RPMI7951 (cell line): Measurements from ENCODE around the gene CNOT10. TPM values are rescaled to one million over a fixed set of nuclear protein-coding genes. Genes with fewer than 3 reads are reported as not detected.

ENCODE experiments used
- DNase-seq: peaks from one replicate; pipeline ENCODE4 v3.0.0-alpha.2; 2012; ENCODE audit warnings: low read depth
- total RNA-seq: library from RNA; depleted of rRNA; stranded (reverse); fragments of >200 nt; shearing (Covaris generic); gene quantifications from 2 replicates; pipeline ENCODE4 v1.2.3, GENCODE V29; 2014; rRNA removed

The CNOT10 gene
- total RNA-seq, 1 experiment from 2014 or later, result 38.9 TPM

DNA sequence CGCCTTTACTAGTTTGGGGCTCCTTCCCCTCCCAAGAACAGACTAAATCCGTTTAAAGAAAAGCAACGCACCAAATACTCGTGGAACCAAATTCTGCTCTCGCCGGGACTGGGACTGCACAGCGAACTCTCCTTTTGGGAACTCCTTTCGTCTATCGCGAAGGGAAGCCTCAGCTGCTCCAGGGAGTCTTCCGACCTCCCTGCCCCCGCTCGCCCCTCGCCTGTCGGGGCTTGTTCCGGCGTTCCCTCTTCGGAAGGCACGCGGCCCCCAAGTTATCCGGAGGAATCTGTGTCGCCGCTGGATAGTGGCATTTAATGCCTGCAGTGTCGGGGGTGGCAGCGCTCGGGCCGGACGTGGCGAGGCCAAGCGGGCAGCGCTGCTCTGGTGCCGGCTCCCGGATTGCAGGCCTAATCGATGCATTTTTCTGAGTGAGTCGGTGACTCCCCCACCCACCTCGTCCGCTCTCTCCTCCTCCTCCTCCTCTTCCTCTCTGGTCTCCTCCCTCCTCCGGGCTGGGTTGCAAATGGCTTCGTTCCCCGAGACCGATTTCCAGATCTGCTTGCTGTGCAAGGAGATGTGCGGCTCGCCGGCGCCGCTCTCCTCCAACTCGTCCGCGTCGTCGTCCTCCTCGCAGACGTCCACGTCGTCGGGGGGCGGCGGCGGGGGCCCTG lies 132.7 kb downstream of the CNOT10 start, which contains the start of gene TRIM71:
Gene TRIM71, plus strand, starts transcription at position 440 of the 671 bp plus-strand sequence. Its CDS starts 84 bp downstream, at position 524.
- no peak for DNase-seq

DNA sequence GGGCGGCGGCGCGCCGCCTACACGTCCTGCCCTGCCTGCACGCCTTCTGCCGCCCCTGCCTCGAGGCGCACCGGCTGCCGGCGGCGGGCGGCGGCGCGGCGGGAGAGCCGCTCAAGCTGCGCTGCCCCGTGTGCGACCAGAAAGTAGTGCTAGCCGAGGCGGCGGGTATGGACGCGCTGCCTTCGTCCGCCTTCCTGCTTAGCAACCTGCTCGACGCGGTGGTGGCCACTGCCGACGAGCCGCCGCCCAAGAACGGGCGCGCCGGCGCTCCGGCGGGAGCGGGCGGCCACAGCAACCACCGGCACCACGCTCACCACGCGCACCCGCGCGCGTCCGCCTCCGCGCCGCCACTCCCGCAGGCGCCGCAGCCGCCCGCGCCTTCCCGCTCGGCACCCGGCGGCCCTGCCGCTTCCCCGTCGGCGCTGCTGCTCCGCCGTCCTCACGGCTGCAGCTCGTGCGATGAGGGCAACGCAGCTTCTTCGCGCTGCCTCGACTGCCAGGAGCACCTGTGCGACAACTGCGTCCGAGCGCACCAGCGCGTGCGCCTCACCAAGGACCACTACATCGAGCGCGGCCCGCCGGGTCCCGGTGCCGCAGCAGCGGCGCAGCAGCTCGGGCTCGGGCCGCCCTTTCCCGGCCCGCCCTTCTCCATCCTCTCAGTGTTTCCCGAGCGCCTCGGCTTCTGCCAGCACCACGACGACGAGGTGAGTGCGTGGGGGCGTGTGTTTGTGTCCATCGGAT lies 133.4 kb downstream of the CNOT10 start:
- DNase-seq, result no peak

DNA sequence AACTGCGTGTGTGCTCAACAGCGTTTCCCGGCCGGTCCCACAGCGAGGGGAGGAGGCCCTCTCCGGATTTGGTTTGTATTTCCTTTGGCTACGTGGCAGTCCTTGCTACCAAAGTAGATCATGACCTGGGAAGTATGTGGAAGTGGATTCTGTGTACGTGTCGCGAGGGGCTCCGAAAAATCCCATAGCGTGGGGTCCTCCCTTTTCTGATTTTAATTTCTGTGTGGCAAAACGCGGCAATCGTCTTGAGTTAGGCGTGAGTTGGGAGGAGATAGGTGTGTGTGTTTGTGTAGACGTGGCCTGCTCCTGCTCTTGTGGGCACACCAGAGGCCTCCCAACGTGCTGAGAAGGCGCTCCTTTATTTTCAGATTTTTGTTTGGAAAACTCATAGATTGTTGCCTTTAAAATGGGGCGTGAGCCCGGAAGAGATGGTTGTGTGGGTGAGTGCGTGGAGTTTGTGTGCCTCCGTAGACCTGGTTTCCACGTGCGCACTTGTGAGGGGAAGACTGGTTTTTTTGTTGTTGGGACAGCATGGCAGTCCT lies 134.1 kb downstream of the CNOT10 start:
- no peak for DNase-seq

- DNase-seq, result no peak
Measured at GRCh38 chr3:32819551-32820348, 134.8 kb downstream of the CNOT10 start.

DNA sequence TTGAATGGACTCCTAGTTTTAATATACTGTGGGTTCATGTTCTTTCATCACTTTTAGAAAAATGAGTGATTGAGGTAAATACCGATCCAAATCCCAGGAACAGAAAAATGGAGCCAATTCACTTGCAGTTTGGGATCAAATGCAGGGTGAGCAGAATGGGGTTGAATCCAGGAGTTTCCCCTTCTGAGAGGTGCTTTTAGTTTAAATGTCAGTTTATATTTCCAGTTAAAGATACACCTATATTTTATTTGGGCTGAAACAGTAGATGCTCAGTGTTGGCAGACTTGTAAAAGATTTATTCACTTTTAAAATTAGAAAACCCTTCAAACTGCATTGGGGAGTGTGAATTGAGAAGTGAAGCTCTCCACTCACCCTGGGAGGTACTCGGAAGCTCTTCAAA lies 135.4 kb downstream of the CNOT10 start:
- DNase-seq, result no peak

- no peak for DNase-seq
Measured at GRCh38 chr3:32820971-32821685, 136.1 kb downstream of the CNOT10 start.

- DNase-seq, result no peak
Measured at GRCh38 chr3:32821686-32822296, 136.8 kb downstream of the CNOT10 start.

- no peak for DNase-seq
Measured at GRCh38 chr3:32822609-32823498, 137.9 kb downstream of the CNOT10 start.

Other genes with a start within 250 kb of the CNOT10 start
- gene CMTM6, start 182.3 kb upstream of the CNOT10 start, total RNA-seq, result 203 and 270 TPM in 2 replicates
- 56.1 and 56.6 TPM in 2 replicates for gene DYNC1LI1, start 114.3 kb upstream of the CNOT10 start, total RNA-seq
- not detected in 2 replicates for gene TRIM71, start 132.8 kb downstream of the CNOT10 start, total RNA-seq